GM12801 (cell line): Measurements from ENCODE around the gene ZNF674.

Source experiments
- CTCF ChIP-seq: IDR thresholded peaks from one replicate; pipeline ENCODE4 v1.5.1; 2011; ENCODE audit warnings: control low read depth; ENCODE audit not compliant: insufficient read length; ENCODE audit errors: extremely low read depth

Gene ZNF674

DNA sequence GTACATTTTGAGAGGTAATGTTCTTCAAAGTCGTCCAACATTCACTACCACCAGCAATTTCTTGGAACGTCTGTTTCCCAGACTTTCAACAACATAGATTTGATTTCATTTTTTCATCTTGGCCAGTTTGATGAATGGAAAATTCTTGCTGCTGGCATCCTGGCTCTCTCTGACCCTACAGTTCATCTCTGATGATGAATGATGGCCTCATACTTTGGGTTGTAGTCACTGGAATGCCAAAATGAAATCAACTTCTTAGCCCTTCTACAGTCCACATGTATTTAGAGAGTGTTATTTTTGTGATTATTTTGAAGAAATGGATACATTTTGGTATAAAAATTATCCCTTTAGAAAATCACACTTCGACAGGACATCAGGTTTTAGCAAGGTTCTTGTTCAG, 37.1 kb upstream of the ZNF674 start:
- TF ChIP-seq CTCF, result no peak

- no peak for TF ChIP-seq CTCF
Measured at GRCh38 chrX:46580613-46581012, 35.4 kb upstream of the ZNF674 start.

DNA sequence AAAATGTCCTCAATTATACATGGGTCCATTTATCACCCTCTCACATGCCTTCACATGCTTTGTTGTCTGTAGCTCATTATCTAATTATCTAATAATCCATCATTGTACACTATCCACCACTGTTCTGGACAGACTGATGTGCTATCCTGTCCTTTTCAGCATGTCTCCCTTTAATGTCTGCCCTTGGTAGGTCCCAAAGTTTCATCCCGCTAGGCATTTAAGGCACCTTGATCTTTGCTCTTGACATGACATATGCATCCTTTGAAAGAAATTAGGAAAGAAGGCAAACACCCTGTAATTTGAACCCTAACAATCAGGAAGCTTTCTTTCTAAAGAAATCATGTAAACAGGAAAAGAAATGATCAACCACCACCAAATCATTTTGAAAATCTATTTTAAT, 34.0 kb upstream of the ZNF674 start:
- no peak for TF ChIP-seq CTCF

- no peak for TF ChIP-seq CTCF
Measured at GRCh38 chrX:46577221-46578005, 32.2 kb upstream of the ZNF674 start.

DNA sequence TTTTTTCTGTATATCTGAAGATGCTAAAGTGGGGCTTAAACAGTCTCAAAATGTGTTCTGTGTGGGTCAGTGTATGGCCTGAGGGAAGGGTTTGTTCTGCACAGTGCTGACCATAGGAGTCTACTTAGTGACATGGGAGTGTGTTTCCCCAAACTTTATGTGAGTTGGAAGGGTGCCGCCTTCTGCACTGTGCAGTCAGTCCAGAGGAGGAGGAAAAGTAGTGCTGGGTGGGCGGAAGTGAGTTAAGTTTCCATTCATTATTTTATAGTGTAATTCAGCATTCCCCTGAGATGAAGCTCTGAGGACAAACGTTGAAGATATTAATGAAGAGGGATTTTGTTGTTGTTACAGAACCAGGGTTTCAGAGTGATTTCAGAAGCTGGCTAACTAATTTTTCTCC, 31.2 kb upstream of the ZNF674 start:
- TF ChIP-seq CTCF, result no peak

GRCh38 chrX:46575991-46576392, 30.8 kb upstream of the ZNF674 start:
- TF ChIP-seq CTCF, result no peak

GRCh38 chrX:46575586-46575985, 30.4 kb upstream of the ZNF674 start:
- no peak for TF ChIP-seq CTCF
